Activated T-cell treated with anti-CD3 and anti-CD28 coated beads, Interleukin-2, amount 50 U/mL, for 4 hours (primary cell): ENCODE measurements around the gene FCRL1. TPM values are rescaled to one million over a fixed set of nuclear protein-coding genes. Genes with fewer than 3 reads are reported as not detected.

ENCODE experiments used
- ATAC-seq, 2 donors: fragments of 200-7000 bp; cut with Tn5 transposase; one replicate each; pipeline ENCODE4 v1.10.0; 2021
- DNase-seq: peaks from one replicate; pipeline ENCODE4 v3.0.0-alpha.2; 2020
- H3K27me3 Mint-ChIP-seq: one replicate; pipeline ENCODE4 v1.8.0; 2021; ENCODE audit warnings: low read depth, mixed read lengths
- H3K36me3 Mint-ChIP-seq: one replicate; pipeline ENCODE4 v1.8.0; 2022; ENCODE audit warnings: mixed read lengths; ENCODE audit not compliant: insufficient read depth
- H3K4me1 Mint-ChIP-seq: one replicate; pipeline ENCODE4 v1.8.0; 2021; ENCODE audit warnings: low read depth, mixed read lengths
- H3K4me3 Mint-ChIP-seq: one replicate; pipeline ENCODE4 v1.8.0; 2021; ENCODE audit warnings: mild to moderate bottlenecking, moderate library complexity, mixed read lengths
- H3K9me3 Mint-ChIP-seq: one replicate; pipeline ENCODE4 v1.8.0; 2021; ENCODE audit warnings: mixed read lengths
- total RNA-seq, 3 donors: library from RNA; stranded (reverse); gene quantifications; one replicate each; pipeline ENCODE4 v1.2.1, GENCODE V29; 2021

The FCRL1 gene
- total RNA-seq, 3 donors from 2014 or later = 0.11 TPM; not detected in 2

DNA sequence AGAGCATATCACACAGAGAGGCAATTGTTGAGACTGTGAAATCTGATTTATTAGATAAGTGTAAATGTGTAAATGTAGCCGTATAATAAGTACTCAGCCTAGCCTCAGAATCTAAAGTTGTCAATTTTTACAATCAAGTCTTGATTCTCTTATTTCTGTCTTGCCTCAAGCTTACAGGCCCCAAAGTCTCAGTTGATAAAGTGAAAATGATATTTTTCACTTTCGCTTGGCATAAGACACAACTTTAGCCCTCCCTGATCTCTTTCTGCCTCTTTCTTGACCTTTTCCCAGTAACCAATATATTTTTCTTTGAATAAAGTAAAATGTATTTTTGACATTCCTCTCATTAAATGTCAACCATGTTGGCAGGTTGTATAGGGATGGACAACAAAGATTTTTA, 11.0 kb upstream of the FCRL1 start:
- Mint-ChIP-seq H3K36me3 (no peaks in the 10 kb centered on the region), H3K4me1 (no peaks in the 10 kb centered on the region), H3K27me3 (peaks cover 4% of the 10 kb centered on the region), H3K9me3 (no peaks in the 10 kb centered on the region), H3K4me3 (no peak overlapping the region)
- DNase-seq (no peak), ATAC-seq (no peak)

DNA sequence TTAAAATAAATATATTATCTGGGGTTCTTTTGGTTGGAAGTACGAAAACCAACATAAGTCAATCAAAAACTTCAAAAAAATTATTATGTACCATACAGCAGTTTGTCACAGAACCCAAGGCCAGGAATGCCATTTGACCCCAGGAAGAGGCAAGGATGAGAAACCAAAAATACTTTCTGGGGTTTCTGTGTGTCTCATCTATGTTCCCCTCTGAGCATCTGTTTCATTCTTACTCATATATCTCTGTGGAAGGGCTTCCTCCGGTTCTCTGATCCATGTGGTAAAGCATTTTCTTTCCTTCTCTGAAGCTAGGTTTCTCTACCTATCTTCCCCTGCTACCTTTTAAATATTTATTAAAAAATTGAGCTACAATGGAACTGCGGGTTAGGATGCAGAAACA, 9.8 kb upstream of the FCRL1 start:
- H3K4me1 Mint-ChIP-seq = no peaks in the 10 kb centered on the region
- H3K9me3 Mint-ChIP-seq = no peaks in the 10 kb centered on the region
- no peak overlapping the region for H3K4me3 Mint-ChIP-seq
- peaks cover 4% of the 10 kb centered on the region for H3K27me3 Mint-ChIP-seq
- DNase-seq (no peak), ATAC-seq (no peak)
- H3K36me3 Mint-ChIP-seq = no peaks in the 10 kb centered on the region

GRCh38 chr1:157829210-157829609, 9.3 kb upstream of the FCRL1 start:
- Mint-ChIP-seq H3K4me3 (no peak overlapping the region), H3K4me1 (no peaks in the 10 kb centered on the region), H3K9me3 (no peaks in the 10 kb centered on the region), H3K27me3 (peaks cover 4% of the 10 kb centered on the region), H3K36me3 (no peaks in the 10 kb centered on the region)
- DNase-seq = no peak
- no peak for ATAC-seq

DNA sequence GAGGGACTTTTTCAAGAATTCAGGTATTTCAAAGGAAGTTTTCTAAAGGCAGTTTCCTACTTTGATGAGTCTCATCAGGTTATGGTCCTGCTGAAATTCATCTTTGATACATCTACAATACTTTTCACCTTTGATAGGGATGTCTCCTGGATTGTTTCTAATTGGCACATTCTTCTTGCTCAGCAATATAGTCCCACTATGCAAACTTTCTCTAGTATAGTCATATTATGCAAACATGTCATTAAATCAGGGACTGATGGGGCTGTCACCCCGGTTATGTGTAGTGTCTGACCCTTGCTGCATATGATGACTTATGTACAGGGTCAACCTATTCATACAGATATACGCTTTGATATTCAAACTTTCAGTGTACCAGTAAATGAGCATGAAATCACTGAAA, 379 bp upstream of the FCRL1 start:
- Mint-ChIP-seq H3K36me3 (no peaks in the 10 kb centered on the region), H3K9me3 (no peaks in the 10 kb centered on the region), H3K4me1 (no peaks in the 10 kb centered on the region), H3K4me3 (no peak overlapping the region), H3K27me3 (no peaks in the 10 kb centered on the region)
- ATAC-seq (no peak), DNase-seq (no peak)

GRCh38 chr1:157819215-157819614, 705 bp downstream of the FCRL1 start:
- Mint-ChIP-seq H3K4me3 (no peak overlapping the region), H3K27me3 (no peaks in the 10 kb centered on the region), H3K36me3 (no peaks in the 10 kb centered on the region), H3K4me1 (no peaks in the 10 kb centered on the region), H3K9me3 (no peaks in the 10 kb centered on the region)
- no peak for ATAC-seq
- DNase-seq = no peak

- H3K27me3 Mint-ChIP-seq = peaks cover 4% of the 10 kb centered on the region
- ATAC-seq (no peak), DNase-seq (no peak)
- peaks cover 8% of the 10 kb centered on the region for H3K9me3 Mint-ChIP-seq
- no peaks in the 10 kb centered on the region for H3K36me3 Mint-ChIP-seq
- no peak overlapping the region for H3K4me3 Mint-ChIP-seq
- no peaks in the 10 kb centered on the region for H3K4me1 Mint-ChIP-seq
Measured at GRCh38 chr1:157813269-157813668, 6.7 kb downstream of the FCRL1 start.

GRCh38 chr1:157806431-157807149, 13.3 kb downstream of the FCRL1 start:
- no peak overlapping the region for H3K4me3 Mint-ChIP-seq
- no peaks in the 10 kb centered on the region for H3K4me1 Mint-ChIP-seq
- H3K36me3 Mint-ChIP-seq = no peaks in the 10 kb centered on the region
- ATAC-seq (no peak), DNase-seq (no peak)
- H3K9me3 Mint-ChIP-seq = no peaks in the 10 kb centered on the region
- peaks cover 4% of the 10 kb centered on the region for H3K27me3 Mint-ChIP-seq

DNA sequence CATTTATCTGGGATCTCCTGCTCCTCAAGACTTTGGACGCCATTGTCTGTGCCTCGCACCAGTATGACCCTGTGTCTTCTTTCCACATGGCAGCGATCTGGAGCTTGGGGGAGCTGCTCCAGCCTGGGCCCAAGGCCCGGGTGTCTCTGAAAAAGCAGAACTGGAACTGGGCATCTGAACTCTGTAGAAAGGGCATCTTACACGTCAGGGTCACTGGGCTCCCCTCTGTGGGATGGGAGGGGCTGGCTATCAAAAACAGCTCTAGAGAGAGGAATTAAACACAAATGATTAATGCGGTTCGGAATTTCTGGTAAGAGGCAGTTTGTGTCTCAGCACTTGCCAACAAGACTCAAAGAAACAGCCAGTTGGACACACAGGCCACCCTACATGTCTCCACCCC, 16.1 kb downstream of the FCRL1 start:
- DNase-seq = no peak
- Mint-ChIP-seq H3K36me3 (no peaks in the 10 kb centered on the region), H3K9me3 (no peaks in the 10 kb centered on the region), H3K27me3 (peaks cover 6% of the 10 kb centered on the region), H3K4me1 (no peaks in the 10 kb centered on the region), H3K4me3 (no peak overlapping the region)
- no peak for ATAC-seq

DNA sequence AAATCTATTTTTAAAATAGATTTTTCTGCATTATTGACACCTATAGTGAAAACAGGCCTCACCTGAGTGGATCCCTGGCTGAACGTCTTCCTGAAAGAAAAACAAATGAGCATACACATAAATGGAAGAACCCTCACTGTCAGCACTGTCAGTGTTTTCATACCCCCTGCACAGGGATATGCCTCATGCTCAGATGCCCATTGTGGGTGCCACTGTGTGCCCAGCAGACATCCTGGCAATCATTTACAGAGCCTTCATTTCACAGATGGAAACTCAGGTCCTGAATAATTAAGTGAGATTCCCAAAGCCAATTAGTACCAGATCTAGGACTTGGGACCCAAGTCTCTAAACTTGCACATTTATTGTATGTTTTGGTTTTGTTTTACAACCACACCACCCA, 19.9 kb downstream of the FCRL1 start:
- Mint-ChIP-seq H3K9me3 (no peaks in the 10 kb centered on the region), H3K36me3 (no peaks in the 10 kb centered on the region), H3K4me1 (no peaks in the 10 kb centered on the region), H3K27me3 (peaks cover 2% of the 10 kb centered on the region), H3K4me3 (no peak overlapping the region)
- no peak for ATAC-seq
- DNase-seq = no peak

DNA sequence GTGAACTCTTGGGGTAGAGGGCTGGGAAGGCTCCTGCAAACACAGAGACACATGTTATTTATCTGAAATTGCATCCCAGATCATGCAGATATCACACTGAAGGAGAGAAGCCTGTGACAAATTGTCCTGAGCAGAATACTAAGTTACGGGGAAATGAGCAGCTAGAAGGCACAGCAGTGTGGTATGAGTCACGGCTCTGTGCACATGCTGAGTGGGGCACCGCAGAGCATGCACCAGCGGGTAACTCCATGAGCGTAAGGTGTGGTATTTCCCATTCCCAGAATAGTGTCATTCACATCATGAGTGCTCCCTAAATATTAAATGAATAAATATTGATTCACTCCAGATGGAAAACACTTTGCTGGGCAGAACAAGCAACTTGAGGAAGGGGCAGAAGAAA, 21.7 kb downstream of the FCRL1 start:
- DNase-seq (no peak), ATAC-seq (no peak)
- Mint-ChIP-seq H3K4me3 (no peak overlapping the region), H3K27me3 (peaks cover 2% of the 10 kb centered on the region), H3K4me1 (no peaks in the 10 kb centered on the region), H3K36me3 (no peaks in the 10 kb centered on the region), H3K9me3 (peaks cover 3% of the 10 kb centered on the region)

DNA sequence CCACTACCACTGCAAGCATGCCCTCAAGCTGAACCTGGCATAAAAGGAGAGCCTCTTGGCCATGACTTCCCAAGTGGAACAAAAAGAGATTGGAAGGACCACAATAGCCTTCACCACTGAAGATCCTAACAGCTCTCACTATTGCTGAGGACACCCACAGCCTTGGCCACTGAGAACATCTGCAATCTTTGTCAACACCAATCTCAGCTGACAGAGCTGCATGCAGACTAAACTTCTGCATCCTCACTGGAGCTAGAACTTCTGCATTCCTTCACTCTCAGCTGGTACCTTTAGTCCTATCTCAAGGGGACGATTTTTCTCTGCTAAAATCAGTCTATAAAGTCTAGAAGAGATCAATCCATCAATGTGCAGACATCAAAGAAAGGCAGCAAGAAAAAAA, 34.7 kb downstream of the FCRL1 start:
- no peak for DNase-seq
- Mint-ChIP-seq H3K27me3 (peaks cover 9% of the 10 kb centered on the region), H3K4me3 (no peak overlapping the region), H3K4me1 (peaks cover 8% of the 10 kb centered on the region), H3K9me3 (peaks cover 12% of the 10 kb centered on the region), H3K36me3 (no peaks in the 10 kb centered on the region)
- ATAC-seq = no peak

DNA sequence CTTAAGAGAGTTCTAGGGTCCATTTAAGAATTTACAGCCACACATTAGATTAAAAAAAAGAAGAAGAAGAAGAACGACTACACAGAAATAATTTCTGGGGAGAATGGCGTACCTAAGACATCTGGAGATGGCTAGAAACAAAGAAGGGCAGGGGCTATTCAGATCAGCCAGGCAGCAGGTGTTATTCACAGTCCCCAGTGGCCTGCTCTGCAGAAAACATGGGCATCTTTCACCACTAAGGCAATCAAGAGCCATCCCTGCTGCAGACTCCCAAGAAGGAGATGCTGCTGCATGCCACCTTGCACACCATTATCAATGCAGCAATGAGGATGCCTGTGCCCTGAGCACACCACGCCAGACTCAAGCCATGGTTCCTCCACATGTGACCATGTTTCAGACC, 35.1 kb downstream of the FCRL1 start:
- H3K4me3 Mint-ChIP-seq = no peak overlapping the region
- DNase-seq = no peak
- peaks cover 9% of the 10 kb centered on the region for H3K9me3 Mint-ChIP-seq
- H3K27me3 Mint-ChIP-seq = peaks cover 9% of the 10 kb centered on the region
- no peak for ATAC-seq
- H3K4me1 Mint-ChIP-seq = peaks cover 8% of the 10 kb centered on the region
- H3K36me3 Mint-ChIP-seq = no peaks in the 10 kb centered on the region

DNA sequence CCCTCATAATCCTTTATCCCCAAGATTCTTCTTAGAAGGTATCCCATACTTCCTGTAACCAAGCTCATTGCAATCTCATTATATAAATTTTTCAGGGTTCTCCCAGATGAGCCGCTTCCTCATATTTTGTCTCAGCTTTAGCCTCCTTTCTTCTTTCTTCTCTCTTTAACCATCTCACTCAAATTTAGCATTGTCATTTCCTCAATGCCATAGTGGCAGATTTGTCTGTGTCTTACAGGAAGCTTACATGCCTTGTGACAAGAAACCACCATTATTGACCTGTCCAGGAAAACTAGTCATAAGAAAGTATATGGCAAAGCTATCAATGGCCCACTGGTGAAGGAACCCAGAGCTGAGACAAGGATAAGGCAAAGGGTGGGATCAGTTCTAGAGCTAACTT, 37.0 kb downstream of the FCRL1 start:
- peaks cover 8% of the 10 kb centered on the region for H3K4me1 Mint-ChIP-seq
- no peak overlapping the region for H3K4me3 Mint-ChIP-seq
- H3K9me3 Mint-ChIP-seq = peaks cover 6% of the 10 kb centered on the region
- no peaks in the 10 kb centered on the region for H3K36me3 Mint-ChIP-seq
- ATAC-seq (no peak), DNase-seq (no peak)
- peaks cover 6% of the 10 kb centered on the region for H3K27me3 Mint-ChIP-seq

DNA sequence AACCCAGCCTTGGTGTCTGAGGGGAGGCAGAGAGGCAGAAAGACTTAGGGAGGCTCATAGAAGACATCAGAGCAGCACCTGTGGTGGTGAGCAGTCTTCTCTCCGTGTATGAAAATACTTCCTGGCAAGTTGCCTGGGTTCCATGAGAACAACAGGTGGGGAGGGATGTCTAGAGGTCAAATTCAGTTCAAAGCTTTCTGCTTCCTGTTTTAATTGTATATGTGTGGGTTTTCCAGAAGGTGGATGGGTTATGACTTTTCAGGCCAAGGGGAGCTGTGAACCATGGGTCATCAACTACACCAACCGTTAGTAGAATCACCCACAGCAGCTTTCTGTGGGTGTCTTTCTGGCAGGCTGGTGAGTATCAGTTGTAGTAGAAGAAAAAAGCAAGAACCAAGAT, 38.9 kb downstream of the FCRL1 start:
- Mint-ChIP-seq H3K9me3 (no peaks in the 10 kb centered on the region), H3K36me3 (no peaks in the 10 kb centered on the region), H3K4me1 (peaks cover 8% of the 10 kb centered on the region), H3K27me3 (peaks cover 6% of the 10 kb centered on the region), H3K4me3 (no peak overlapping the region)
- DNase-seq (no peak), ATAC-seq (peak in 1 of 2 donors; percentile 14)

DNA sequence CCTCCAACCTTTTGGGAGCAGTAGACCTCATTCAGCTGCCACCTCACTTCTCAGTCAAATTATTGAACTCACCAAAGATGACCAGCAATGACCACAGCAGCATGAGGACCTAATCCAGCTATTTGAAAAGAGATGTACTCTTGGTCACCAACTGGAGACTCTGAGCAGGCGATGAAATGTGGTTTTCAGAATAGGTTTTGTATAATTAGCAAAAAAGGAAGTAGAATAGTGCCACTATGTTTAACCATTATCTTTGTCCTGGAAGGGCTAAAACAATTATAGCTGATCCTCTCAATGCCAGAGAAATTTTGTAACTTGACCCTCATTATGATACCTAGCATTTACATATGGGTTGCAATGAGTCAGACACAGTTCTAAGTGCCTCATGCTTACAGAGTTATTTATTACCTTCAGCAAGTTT, 42.9 kb downstream of the FCRL1 start, which contains the start of gene FCRL2:
Gene FCRL2, minus strand, starts transcription at position 162 of the 421 bp plus-strand sequence. Its CDS starts 59 bp downstream, at position 103.
- H3K4me3 Mint-ChIP-seq = no peak within 1 kb of the TSS
- H3K27me3 Mint-ChIP-seq = peaks cover 7% of the 10 kb centered on the region
- H3K4me1 Mint-ChIP-seq = peaks cover 5% of the 10 kb centered on the region
- DNase-seq = no peak
- H3K36me3 Mint-ChIP-seq = no peaks in the 10 kb centered on the region
- no peaks in the 10 kb centered on the region for H3K9me3 Mint-ChIP-seq
- no peak for ATAC-seq
